Neuron (in vitro differentiated cells): ENCODE data around the gene PCSK6.
"Not testable (repeated sequence)": the region's sequence is repeated elsewhere in the genome, so short reads cannot be mapped to it uniquely, and the experiment has no call there.

Experiments
- H2AFZ ChIP-seq: one replicate; pipeline ENCODE4 v1.6.1; 2013; ENCODE audit warnings: low read depth, mild to moderate bottlenecking, inconsistent platforms, low read length, moderate library complexity
- H3K27me3 ChIP-seq: one replicate; pipeline ENCODE4 v1.6.1; 2013; ENCODE audit warnings: low read length; ENCODE audit not compliant: insufficient read depth
- H3K36me3 ChIP-seq: one replicate; pipeline ENCODE4 v1.6.1; 2013; ENCODE audit warnings: low read length; ENCODE audit not compliant: insufficient read depth
- H3K4me1 ChIP-seq: one replicate; pipeline ENCODE4 v1.6.1; 2013; ENCODE audit warnings: low read length; ENCODE audit not compliant: insufficient read depth
- H3K4me3 ChIP-seq: 2 replicates; pipeline ENCODE4 v1.5.1; 2013; ENCODE audit warnings: mild to moderate bottlenecking, low read length, moderate library complexity
- H3K9me3 ChIP-seq: one replicate; pipeline ENCODE4 v1.6.1; 2013; ENCODE audit warnings: low read length

Gene PCSK6

GRCh38 chr15:101347454-101347853 is 142.1 kb downstream of the PCSK6 start:
- no peaks in the 10 kb centered on the region for H3K9me3 ChIP-seq
- no peak overlapping the region for H2AFZ ChIP-seq
- no peak overlapping the region for H3K4me3 ChIP-seq
- H3K27me3 ChIP-seq = no peaks in the 10 kb centered on the region
- H3K4me1 ChIP-seq = no peaks in the 10 kb centered on the region
- H3K36me3 ChIP-seq = no peaks in the 10 kb centered on the region

GRCh38 chr15:101346928-101347327 is 142.6 kb downstream of the PCSK6 start:
- H3K36me3 ChIP-seq = no peaks in the 10 kb centered on the region

GRCh38 chr15:101342056-101342455 is 147.5 kb downstream of the PCSK6 start:
- no peaks in the 10 kb centered on the region for H3K27me3 ChIP-seq
- H3K36me3 ChIP-seq = no peaks in the 10 kb centered on the region
- no peak overlapping the region for H2AFZ ChIP-seq
- no peaks in the 10 kb centered on the region for H3K4me1 ChIP-seq
- H3K9me3 ChIP-seq = no peaks in the 10 kb centered on the region
- no peak overlapping the region for H3K4me3 ChIP-seq

More at GRCh38 chr15:101346928-101347327, 142.6 kb downstream of the PCSK6 start:
- no peak overlapping the region for H3K4me3 ChIP-seq
- H2AFZ ChIP-seq = no peak overlapping the region
- H3K27me3 ChIP-seq = no peaks in the 10 kb centered on the region
- H3K4me1 ChIP-seq = no peaks in the 10 kb centered on the region
- H3K9me3 ChIP-seq = no peaks in the 10 kb centered on the region

GRCh38 chr15:101338502-101339057 is 150.9 kb downstream of the PCSK6 start:
- H3K4me3 ChIP-seq = no peak overlapping the region
- H3K9me3 ChIP-seq = peaks cover 2% of the 10 kb centered on the region
- H3K4me1 ChIP-seq = peaks cover 4% of the 10 kb centered on the region
- H2AFZ ChIP-seq = no peak overlapping the region
- H3K36me3 ChIP-seq = no peaks in the 10 kb centered on the region
- no peaks in the 10 kb centered on the region for H3K27me3 ChIP-seq

GRCh38 chr15:101337976-101338375 is 151.5 kb downstream of the PCSK6 start:
- Histone ChIP-seq H3K4me3 (no peak overlapping the region), H3K9me3 (peaks cover 5% of the 10 kb centered on the region), H3K27me3 (no peaks in the 10 kb centered on the region), H3K4me1 (peaks cover 4% of the 10 kb centered on the region), H3K36me3 (no peaks in the 10 kb centered on the region), H2AFZ (no peak overlapping the region)

GRCh38 chr15:101333907-101334789 is 155.4 kb downstream of the PCSK6 start:
- H3K4me1 ChIP-seq, H3K9me3 ChIP-seq, H3K36me3 ChIP-seq, H3K27me3 ChIP-seq: not testable (repeated sequence)
- Histone ChIP-seq H3K4me3 (peak overlapping the region; percentile 55), H2AFZ (peak overlapping the region; percentile 21)

- H3K4me1 ChIP-seq = peaks cover 4% of the 10 kb centered on the region
- peaks cover 5% of the 10 kb centered on the region for H3K9me3 ChIP-seq
- no peak overlapping the region for H2AFZ ChIP-seq
- no peak overlapping the region for H3K4me3 ChIP-seq
- peaks cover 2% of the 10 kb centered on the region for H3K27me3 ChIP-seq
- no peaks in the 10 kb centered on the region for H3K36me3 ChIP-seq
Measured at GRCh38 chr15:101332061-101332467, 157.4 kb downstream of the PCSK6 start.

- Histone ChIP-seq H3K27me3 (peaks cover 2% of the 10 kb centered on the region), H2AFZ (no peak overlapping the region), H3K4me3 (no peak overlapping the region), H3K9me3 (peaks cover 2% of the 10 kb centered on the region), H3K4me1 (peaks cover 4% of the 10 kb centered on the region), H3K36me3 (no peaks in the 10 kb centered on the region)
Measured at GRCh38 chr15:101329867-101330380, 159.6 kb downstream of the PCSK6 start.

GRCh38 chr15:101329309-101329863 is 160.1 kb downstream of the PCSK6 start:
- Histone ChIP-seq H3K4me1 (no peaks in the 10 kb centered on the region), H3K9me3 (peaks cover 2% of the 10 kb centered on the region), H3K4me3 (no peak overlapping the region), H3K27me3 (peaks cover 2% of the 10 kb centered on the region), H3K36me3 (no peaks in the 10 kb centered on the region), H2AFZ (no peak overlapping the region)

- H2AFZ ChIP-seq = no peak overlapping the region
- H3K4me3 ChIP-seq = no peak overlapping the region
- H3K9me3 ChIP-seq = no peaks in the 10 kb centered on the region
- H3K4me1 ChIP-seq = no peaks in the 10 kb centered on the region
- no peaks in the 10 kb centered on the region for H3K36me3 ChIP-seq
- H3K27me3 ChIP-seq = peaks cover 2% of the 10 kb centered on the region
Measured at GRCh38 chr15:101328001-101328400, 161.5 kb downstream of the PCSK6 start.

GRCh38 chr15:101327147-101327740 is 162.3 kb downstream of the PCSK6 start:
- no peak overlapping the region for H3K4me3 ChIP-seq
- no peaks in the 10 kb centered on the region for H3K36me3 ChIP-seq
- no peak overlapping the region for H2AFZ ChIP-seq
- no peaks in the 10 kb centered on the region for H3K4me1 ChIP-seq
- peaks cover 2% of the 10 kb centered on the region for H3K27me3 ChIP-seq
- no peaks in the 10 kb centered on the region for H3K9me3 ChIP-seq

GRCh38 chr15:101326462-101327146 is 162.9 kb downstream of the PCSK6 start:
- no peak overlapping the region for H2AFZ ChIP-seq

GRCh38 chr15:101326026-101326315 is 163.5 kb downstream of the PCSK6 start:
- Histone ChIP-seq H3K36me3 (no peaks in the 10 kb centered on the region), H3K4me1 (no peaks in the 10 kb centered on the region), H3K9me3 (no peaks in the 10 kb centered on the region), H3K4me3 (no peak overlapping the region), H3K27me3 (no peaks in the 10 kb centered on the region), H2AFZ (no peak overlapping the region)

More at GRCh38 chr15:101326462-101327146, 162.9 kb downstream of the PCSK6 start:
- H3K9me3 ChIP-seq = no peaks in the 10 kb centered on the region
- no peak overlapping the region for H3K4me3 ChIP-seq
- H3K27me3 ChIP-seq = peaks cover 2% of the 10 kb centered on the region
- no peaks in the 10 kb centered on the region for H3K36me3 ChIP-seq
- no peaks in the 10 kb centered on the region for H3K4me1 ChIP-seq
